HuH-7.5 (cell line): Measurements from ENCODE around the gene SPRR2D.
"Not testable (repeated sequence)": the region's sequence is repeated elsewhere in the genome, so short reads cannot be mapped to it uniquely, and the experiment has no call there.

Experiments
- DNase-seq: peaks from one replicate; pipeline ENCODE4 v3.0.0; 2011; ENCODE audit warnings: low spot score

The SPRR2D gene

GRCh38 chr1:153040950-153041631 lies at the start of gene SPRR2D:
Gene SPRR2D (minus strand): TSS chr1:153041120. CDS start chr1:153040346, 774 bp downstream.
- no peak for DNase-seq

GRCh38 chr1:153087652-153088051 lies 46.7 kb upstream of the SPRR2D start:
- DNase-seq, result no peak

- DNase-seq, result no peak
Measured at GRCh38 chr1:153081736-153082135, 40.8 kb upstream of the SPRR2D start.

GRCh38 chr1:153072806-153073726 lies 32.1 kb upstream of the SPRR2D start:
- no peak for DNase-seq

GRCh38 chr1:153071511-153071910 lies 30.6 kb upstream of the SPRR2D start, which contains the start of gene SPRR2B:
Gene SPRR2B (minus strand): TSS chr1:153071611. CDS start chr1:153070839, 772 bp downstream.
- DNase-seq, result no peak

- DNase-seq, result no peak
Measured at GRCh38 chr1:153070243-153070642, 29.3 kb upstream of the SPRR2D start.

- DNase-seq, result no peak
Measured at GRCh38 chr1:153058826-153059784, 18.2 kb upstream of the SPRR2D start.

- DNase-seq, result no peak
Measured at GRCh38 chr1:153058154-153058553, 17.2 kb upstream of the SPRR2D start.

- no peak for DNase-seq
Measured at GRCh38 chr1:153057375-153057774, 16.5 kb upstream of the SPRR2D start, which contains the start of gene SPRR2A. Gene SPRR2A (minus strand): TSS chr1:153057512. CDS start chr1:153056735, 777 bp downstream.

GRCh38 chr1:153056111-153056510 lies 15.2 kb upstream of the SPRR2D start:
- DNase-seq, result not testable (repeated sequence)

GRCh38 chr1:153049211-153049610 lies 8.3 kb upstream of the SPRR2D start:
- no peak for DNase-seq

GRCh38 chr1:153035211-153035610 lies 5.7 kb downstream of the SPRR2D start:
- no peak for DNase-seq

- peak; percentile 2 for DNase-seq
Measured at GRCh38 chr1:153032677-153033308, 8.1 kb downstream of the SPRR2D start.

- DNase-seq, result no peak
Measured at GRCh38 chr1:153032073-153032472, 8.8 kb downstream of the SPRR2D start.

GRCh38 chr1:153030895-153031294 lies 10.0 kb downstream of the SPRR2D start, which contains the start of gene SPRR1B:
Gene SPRR1B (plus strand): TSS chr1:153031203. CDS start chr1:153032346, 1,143 bp downstream.
- no peak for DNase-seq

GRCh38 chr1:153028766-153029165 lies 12.2 kb downstream of the SPRR2D start:
- no peak for DNase-seq

GRCh38 chr1:153025797-153026196 lies 15.1 kb downstream of the SPRR2D start:
- no peak for DNase-seq

GRCh38 chr1:153024413-153024812 lies 16.5 kb downstream of the SPRR2D start:
- DNase-seq, result no peak

GRCh38 chr1:153023109-153023508 lies 17.8 kb downstream of the SPRR2D start:
- DNase-seq, result no peak

- DNase-seq, result not testable (repeated sequence)
Measured at GRCh38 chr1:153022340-153022739, 18.6 kb downstream of the SPRR2D start.

GRCh38 chr1:153021829-153022228 lies 19.1 kb downstream of the SPRR2D start:
- not testable (repeated sequence) for DNase-seq
